ENCODE measurements around the gene APBA3. TPM values are rescaled to one million over a fixed set of nuclear protein-coding genes. Genes with fewer than 3 reads are reported as not detected.

The APBA3 gene
- total and polyA plus RNA-seq, 2 of the 4 experiments (the other 2 are of a cell fraction), result 9.5 to 18.4 TPM

GRCh38 chr19:3780786-3781304 is 19.4 kb upstream of the APBA3 start:
- Histone ChIP-seq H4K5ac (ENCODE audit: low read depth, low read length) (no peak overlapping the region), H3K4me3 (ENCODE audit: insufficient read depth, low read depth, low read length) (no peak overlapping the region), H4K91ac (ENCODE audit: insufficient read depth, low read depth, low read length) (no peak overlapping the region), H3K9me3 (ENCODE audit: control insufficient read depth, insufficient read depth, low read length) (peaks cover 24% of the 10 kb centered on the region), H3K36me3 (ENCODE audit: control insufficient read depth, insufficient read depth, low read length) (no peaks in the 10 kb centered on the region), H2AK5ac (ENCODE audit: low read depth, low read length) (no peak overlapping the region), H4K8ac (ENCODE audit: low read depth in 2 of 2, low read length in 2 of 2) (no peak overlapping the region), H3K27ac (ENCODE audit: insufficient read depth, low read length) (no peak overlapping the region), H3K9ac (ENCODE audit: low read depth, low read length) (no peak overlapping the region), H2AFZ (replicated peaks; ENCODE audit: low read length, poor library complexity) (peak overlapping the region; percentile 21), H3K14ac (replicated peaks; ENCODE audit: low read depth, low read length) (no peak overlapping the region), H2BK20ac (ENCODE audit: low read depth, low read length) (no peak overlapping the region), H2AK9ac (replicated peaks; ENCODE audit: low read depth, low read length, poor library complexity) (no peak overlapping the region), H3K23ac (ENCODE audit: low read depth, low read length) (no peak overlapping the region), H3K4me1 (ENCODE audit: control insufficient read depth, insufficient read depth, low read length) (no peaks in the 10 kb centered on the region), H2BK5ac (ENCODE audit: low read depth, low read length, poor library complexity, severe bottlenecking) (no peak overlapping the region), H3K4ac (ENCODE audit: low read depth, low read length) (no peak overlapping the region), H3K56ac (ENCODE audit: extremely low read depth, insufficient read depth, low read length) (no peak overlapping the region), H3K79me1 (ENCODE audit: low read depth in 1 of 2, low read length in 2 of 2) (no peaks in the 10 kb centered on the region), H3K4me2 (ENCODE audit: low read depth, low read length) (no peak overlapping the region), H3K18ac (ENCODE audit: low read depth, low read length) (no peak overlapping the region), H3K9me1 (ENCODE audit: insufficient read depth, low read length) (no peaks in the 10 kb centered on the region), H4K20me1 (ENCODE audit: insufficient read depth, low read length) (no peaks in the 10 kb centered on the region), H2BK120ac (ENCODE audit: low read depth, low read length) (no peak overlapping the region), H2BK15ac (ENCODE audit: low read depth, low read length) (no peak overlapping the region), H3K27me3 (ENCODE audit: control insufficient read depth, insufficient read depth, low read length) (peaks cover 14% of the 10 kb centered on the region)
- TF ChIP-seq MAZ (IDR thresholded peaks at IDR 0.05; ENCODE audit: borderline replicate concordance, low read depth, low read length) (no peak), MXI1 (IDR thresholded peaks at IDR 0.05; ENCODE audit: borderline replicate concordance, low read depth, low read length) (no peak), NFE2L2 (IDR thresholded peaks at IDR 0.05; ENCODE audit: low read depth, low read length) (no peak), USF2 (IDR thresholded peaks at IDR 0.05; ENCODE audit: low read depth, low read length) (no peak), MAFK (IDR thresholded peaks at IDR 0.05; ENCODE audit: low read depth, low read length) (no peak), RCOR1 (IDR thresholded peaks at IDR 0.05; ENCODE audit: insufficient replicate concordance, low read length) (no peak), SMC3 (IDR thresholded peaks at IDR 0.05; ENCODE audit: low read depth, low read length) (no peak)
- ChIA-PET CTCF (no interaction called here), POLR2A (ENCODE audit: unreplicated experiment) (no interaction called here)
- in situ Hi-C loops (cut with MboI; ENCODE audit: low sequenced_read_pairs), result no loop called here
- intact Hi-C loops (cut with micrococcal nuclease), result no loop called here
- BruUV-seq (replicated peaks), result no TSS peak
- WGBS, 2 experiments (ENCODE audit: extremely low coverage in 2 of 2, insufficient read length in 1 of 2), result 92% methylated on average over 6 of the region's 9 CpGs; no CpG with 5 or more reads in 1 of the 2 experiments
- dilution Hi-C loops (cut with HindIII; ENCODE audit: low sequenced_read_pairs, unreplicated experiment), result no loop called here
- DNase-seq (no peak), ATAC-seq (ENCODE audit: low read depth) (no peak)
